Measurements from ENCODE around the gene GSN.

The GSN gene

GRCh38 chr9:121368138-121368522, 100.2 kb downstream of the GSN start:
- no peak for DNase-seq (ENCODE audit: low read depth)
- no peak for TF ChIP-seq CTCF (IDR thresholded peaks at IDR 0.05; ENCODE audit: low read depth, low read length, missing control alignments)
- in situ Hi-C loops (cut with HindIII; ENCODE audit: low sequenced_read_pairs): no loop called here
- H3K4me3 ChIP-seq (ENCODE audit: low read depth, low read length): no peak overlapping the region

GRCh38 chr9:121368745-121369144, 100.8 kb downstream of the GSN start:
- TF ChIP-seq CTCF (IDR thresholded peaks at IDR 0.05; ENCODE audit: low read depth, low read length, missing control alignments): no peak
- H3K4me3 ChIP-seq (ENCODE audit: low read depth, low read length): peak overlapping the region; percentile 55
- no peak for DNase-seq (ENCODE audit: low read depth)
- in situ Hi-C loops (cut with HindIII; ENCODE audit: low sequenced_read_pairs): no loop called here

- in situ Hi-C loops (cut with HindIII; ENCODE audit: low sequenced_read_pairs): no loop called here
- peak within 1 kb of the TSS; percentile 55 for H3K4me3 ChIP-seq (ENCODE audit: low read depth, low read length)
- peak; percentile 29 for DNase-seq (ENCODE audit: low read depth)
- TF ChIP-seq CTCF (IDR thresholded peaks at IDR 0.05; ENCODE audit: low read depth, low read length, missing control alignments): no peak
Observed at GRCh38 chr9:121369595-121370265, 101.8 kb downstream of the GSN start, which contains the start of gene STOM. STOM (minus strand) TSS chr9:121370250; CDS start chr9:121370187, 63 bp downstream.

GRCh38 chr9:121371495-121372061, 103.6 kb downstream of the GSN start:
- no peak for TF ChIP-seq CTCF (IDR thresholded peaks at IDR 0.05; ENCODE audit: low read depth, low read length, missing control alignments)
- no peak overlapping the region for H3K4me3 ChIP-seq (ENCODE audit: low read depth, low read length)
- no peak for DNase-seq (ENCODE audit: low read depth)
- in situ Hi-C loops (cut with HindIII; ENCODE audit: low sequenced_read_pairs): no loop called here

- DNase-seq (ENCODE audit: low read depth): no peak
- TF ChIP-seq CTCF (IDR thresholded peaks at IDR 0.05; ENCODE audit: low read depth, low read length, missing control alignments): no peak
- no peak overlapping the region for H3K4me3 ChIP-seq (ENCODE audit: low read depth, low read length)
- in situ Hi-C loops (cut with HindIII; ENCODE audit: low sequenced_read_pairs): no loop called here
Observed at GRCh38 chr9:121372239-121373010, 104.5 kb downstream of the GSN start.

- DNase-seq (ENCODE audit: low read depth): no peak
- in situ Hi-C loops (cut with HindIII; ENCODE audit: low sequenced_read_pairs): no loop called here
- H3K4me3 ChIP-seq (ENCODE audit: low read depth, low read length): no peak overlapping the region
- TF ChIP-seq CTCF (IDR thresholded peaks at IDR 0.05; ENCODE audit: low read depth, low read length, missing control alignments): no peak
Observed at GRCh38 chr9:121373011-121373729, 105.2 kb downstream of the GSN start.
